Iris pigment epithelial cell (primary cell): ENCODE measurements around the gene RP2.
A peak's percentile ranks its signal among the peaks of the same experiment; 100 is the strongest.

Source experiments
- DNase-seq: peaks from one replicate; pipeline ENCODE4 v3.0.0-alpha.2; 2011; ENCODE audit warnings: low read depth

The RP2 gene

GRCh38 chrX:46836701-46837557 is at the start of gene RP2:
Gene RP2, plus strand, starts transcription at chrX:46837043. Its CDS starts 58 bp downstream, at chrX:46837101.
- peak; percentile 95 for DNase-seq

GRCh38 chrX:46788902-46789301 is 47.9 kb upstream of the RP2 start:
- DNase-seq = peak; percentile 87

GRCh38 chrX:46791927-46792809 is 44.7 kb upstream of the RP2 start:
- peak; percentile 92 for DNase-seq

- no peak for DNase-seq
Observed at GRCh38 chrX:46792810-46793188, 44.0 kb upstream of the RP2 start.

GRCh38 chrX:46793386-46794143 is 43.3 kb upstream of the RP2 start:
- no peak for DNase-seq

GRCh38 chrX:46796574-46797191 is 40.2 kb upstream of the RP2 start:
- DNase-seq = peak; percentile 61

- no peak for DNase-seq
Observed at GRCh38 chrX:46803140-46803539, 33.7 kb upstream of the RP2 start.

GRCh38 chrX:46805270-46805669 is 31.6 kb upstream of the RP2 start:
- DNase-seq = no peak

- no peak for DNase-seq
Observed at GRCh38 chrX:46811121-46811520, 25.7 kb upstream of the RP2 start.

GRCh38 chrX:46812445-46812844 is 24.4 kb upstream of the RP2 start:
- DNase-seq = no peak

GRCh38 chrX:46814966-46815365 is 21.9 kb upstream of the RP2 start:
- DNase-seq = no peak

GRCh38 chrX:46819136-46819535 is 17.7 kb upstream of the RP2 start:
- no peak for DNase-seq

GRCh38 chrX:46820391-46821100 is 16.3 kb upstream of the RP2 start:
- no peak for DNase-seq

- no peak for DNase-seq
Observed at GRCh38 chrX:46823481-46823880, 13.4 kb upstream of the RP2 start.

- DNase-seq = peak; percentile 59
Observed at GRCh38 chrX:46831765-46832327, 5.0 kb upstream of the RP2 start.

GRCh38 chrX:46837558-46838485 is 979 bp downstream of the RP2 start:
- peak; percentile 56 for DNase-seq

- peak; percentile 22 for DNase-seq
Observed at GRCh38 chrX:46838486-46838870, 1.6 kb downstream of the RP2 start.

- peak; percentile 18 for DNase-seq
Observed at GRCh38 chrX:46838974-46839480, 2.2 kb downstream of the RP2 start.

GRCh38 chrX:46840946-46841345 is 4.1 kb downstream of the RP2 start:
- DNase-seq = no peak
